AG08396 (cell line): ENCODE results near the gene CTTNBP2.
A peak's percentile ranks its signal among the peaks of the same experiment; 100 is the strongest.

Experiments used
- DNase-seq: peaks from one replicate; pipeline ENCODE4 v3.0.0; 2012; ENCODE audit warnings: low spot score, mixed read lengths

The CTTNBP2 gene

GRCh38 chr7:117870448-117871130, 2.7 kb downstream of the CTTNBP2 start:
- no peak for DNase-seq

- no peak for DNase-seq
Measured at GRCh38 chr7:117869374-117869773, 3.9 kb downstream of the CTTNBP2 start.

- peak; percentile 18 for DNase-seq
Measured at GRCh38 chr7:117863618-117864017, 9.6 kb downstream of the CTTNBP2 start.

- DNase-seq, result no peak
Measured at GRCh38 chr7:117862378-117862777, 10.9 kb downstream of the CTTNBP2 start.

GRCh38 chr7:117859246-117859812, 13.9 kb downstream of the CTTNBP2 start:
- DNase-seq, result no peak

- DNase-seq, result no peak
Measured at GRCh38 chr7:117858712-117859111, 14.5 kb downstream of the CTTNBP2 start.

- no peak for DNase-seq
Measured at GRCh38 chr7:117857718-117858117, 15.5 kb downstream of the CTTNBP2 start.

GRCh38 chr7:117856196-117856595, 17.0 kb downstream of the CTTNBP2 start:
- no peak for DNase-seq

GRCh38 chr7:117854186-117854585, 19.1 kb downstream of the CTTNBP2 start:
- no peak for DNase-seq

GRCh38 chr7:117848941-117849340, 24.3 kb downstream of the CTTNBP2 start:
- no peak for DNase-seq

GRCh38 chr7:117844678-117845077, 28.6 kb downstream of the CTTNBP2 start:
- no peak for DNase-seq

- no peak for DNase-seq
Measured at GRCh38 chr7:117841611-117842010, 31.6 kb downstream of the CTTNBP2 start.

GRCh38 chr7:117841011-117841410, 32.2 kb downstream of the CTTNBP2 start:
- DNase-seq, result no peak

GRCh38 chr7:117839507-117839906, 33.7 kb downstream of the CTTNBP2 start:
- DNase-seq, result no peak

GRCh38 chr7:117837841-117838240, 35.4 kb downstream of the CTTNBP2 start:
- no peak for DNase-seq

- no peak for DNase-seq
Measured at GRCh38 chr7:117835016-117835664, 38.1 kb downstream of the CTTNBP2 start.

GRCh38 chr7:117830422-117830954, 42.8 kb downstream of the CTTNBP2 start:
- DNase-seq, result no peak

GRCh38 chr7:117829450-117830117, 43.7 kb downstream of the CTTNBP2 start:
- DNase-seq, result no peak

GRCh38 chr7:117828825-117829224, 44.4 kb downstream of the CTTNBP2 start:
- DNase-seq, result no peak

- peak; percentile 45 for DNase-seq
Measured at GRCh38 chr7:117827862-117828261, 45.4 kb downstream of the CTTNBP2 start.

GRCh38 chr7:117825132-117825531, 48.1 kb downstream of the CTTNBP2 start:
- peak; percentile 58 for DNase-seq

- no peak for DNase-seq
Measured at GRCh38 chr7:117824592-117824991, 48.6 kb downstream of the CTTNBP2 start.

GRCh38 chr7:117819558-117819957, 53.7 kb downstream of the CTTNBP2 start:
- no peak for DNase-seq
